Stimulated activated CD4-positive, alpha-beta T cell treated with anti-CD3 and anti-CD28 coated beads, Interleukin-15, amount 100 ng/mL, for 24 hours (primary cell): Measurements from ENCODE around the gene NAB1.
"Not testable (repeated sequence)": the region's sequence is repeated elsewhere in the genome, so short reads cannot be mapped to it uniquely, and the experiment has no call there.

Source experiments
- DNase-seq: peaks from one replicate; pipeline ENCODE4 v3.0.0-alpha.2; 2020

NAB1 gene

GRCh38 chr2:190677255-190677654 lies 28.4 kb downstream of the NAB1 start:
- DNase-seq: no peak

- DNase-seq: peak; percentile 70
Measured at GRCh38 chr2:190678444-190679162, 29.7 kb downstream of the NAB1 start.

DNA sequence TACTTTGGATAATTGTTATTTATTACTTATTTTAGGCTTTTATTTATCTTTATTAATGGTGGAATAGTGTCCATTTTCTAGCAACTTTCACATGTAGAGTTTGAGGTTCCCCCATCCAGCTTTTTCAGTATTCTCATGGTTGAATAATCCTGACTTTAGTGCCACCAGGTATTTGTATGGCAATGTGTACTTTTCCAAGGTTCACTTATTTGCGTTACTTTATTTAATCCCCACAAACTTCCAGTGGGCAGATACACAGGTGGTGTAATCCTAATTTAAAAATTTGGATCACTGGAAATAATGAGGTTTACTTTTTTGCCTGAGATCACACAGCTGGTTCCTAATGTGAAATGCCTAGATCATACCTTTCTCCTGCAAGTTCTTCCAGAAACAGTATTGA lies 30.5 kb downstream of the NAB1 start:
- no peak for DNase-seq

- peak; percentile 58 for DNase-seq
Measured at GRCh38 chr2:190679813-190680591, 31.1 kb downstream of the NAB1 start.

DNA sequence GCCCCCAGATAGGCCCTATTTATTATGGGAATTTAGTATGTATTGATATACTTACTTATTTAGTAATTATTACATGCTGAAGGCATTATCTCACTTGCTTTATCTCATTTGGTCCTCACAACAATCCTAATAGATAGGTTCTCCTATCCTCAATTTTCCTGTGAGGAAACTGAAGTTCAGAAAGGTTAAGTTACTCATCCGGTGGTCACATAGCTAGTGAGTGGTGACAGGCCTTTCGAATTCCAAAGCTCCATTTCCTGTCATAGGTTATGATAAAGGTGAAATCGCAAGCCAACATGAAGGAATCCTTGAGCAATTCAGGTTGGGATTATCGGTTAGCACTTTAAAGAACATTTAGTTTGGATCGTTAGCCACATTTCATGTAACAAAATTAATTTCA lies 33.3 kb downstream of the NAB1 start:
- DNase-seq: no peak

- no peak for DNase-seq
Measured at GRCh38 chr2:190683802-190684201, 34.9 kb downstream of the NAB1 start.

- DNase-seq: no peak
Measured at GRCh38 chr2:190684931-190685330, 36.0 kb downstream of the NAB1 start.

DNA sequence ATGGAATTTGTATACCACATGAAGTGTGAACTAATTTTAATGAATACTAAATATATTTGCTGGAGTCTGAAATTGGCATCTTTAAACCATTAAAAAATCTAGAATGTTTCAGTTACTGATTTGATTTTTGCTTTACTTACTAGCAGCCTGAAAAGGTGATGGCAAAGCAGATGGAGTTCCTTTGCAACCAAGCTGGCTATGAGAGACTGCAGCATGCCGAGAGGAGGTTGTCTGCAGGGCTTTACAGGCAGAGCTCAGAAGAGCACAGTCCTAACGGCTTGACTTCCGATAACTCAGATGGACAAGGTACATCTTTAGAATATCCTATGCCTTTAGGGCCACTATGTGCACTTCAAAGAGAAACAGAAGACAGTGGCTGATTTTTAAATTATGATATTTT lies 36.5 kb downstream of the NAB1 start:
- no peak for DNase-seq

GRCh38 chr2:190693533-190694232 lies 44.8 kb downstream of the NAB1 start:
- no peak for DNase-seq

- DNase-seq: no peak
Measured at GRCh38 chr2:190694479-190694878, 45.6 kb downstream of the NAB1 start.

GRCh38 chr2:190695739-190696138 lies 46.9 kb downstream of the NAB1 start:
- peak; percentile 46 for DNase-seq

DNA sequence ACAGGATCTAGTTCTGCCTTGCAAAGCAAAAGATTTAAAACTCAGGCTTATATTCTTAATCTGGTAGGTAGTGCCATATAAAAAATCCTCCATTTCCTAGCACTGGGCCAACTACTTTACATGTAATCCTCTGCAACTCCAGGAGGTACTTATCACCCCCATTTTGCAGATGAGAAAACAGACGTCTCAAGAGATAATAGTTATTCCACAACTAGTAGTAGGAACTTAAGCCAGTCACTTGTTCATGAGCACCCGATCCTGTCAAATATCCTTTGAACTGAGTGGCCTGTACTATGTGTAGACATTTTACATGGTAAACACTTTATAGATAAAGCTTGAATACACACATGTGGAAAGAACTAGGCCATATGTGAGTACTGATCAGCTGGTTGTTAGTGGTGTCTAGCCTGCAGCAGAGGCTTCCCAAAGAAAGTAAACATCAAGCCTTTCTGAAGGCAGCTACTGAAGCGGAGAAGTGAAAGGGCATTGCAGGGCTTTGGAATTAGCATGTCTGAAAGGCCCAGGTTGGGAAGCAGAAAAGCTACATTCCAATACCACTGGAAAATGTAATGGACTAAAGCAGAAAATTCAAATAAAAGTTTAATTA lies 48.0 kb downstream of the NAB1 start:
- no peak for DNase-seq

DNA sequence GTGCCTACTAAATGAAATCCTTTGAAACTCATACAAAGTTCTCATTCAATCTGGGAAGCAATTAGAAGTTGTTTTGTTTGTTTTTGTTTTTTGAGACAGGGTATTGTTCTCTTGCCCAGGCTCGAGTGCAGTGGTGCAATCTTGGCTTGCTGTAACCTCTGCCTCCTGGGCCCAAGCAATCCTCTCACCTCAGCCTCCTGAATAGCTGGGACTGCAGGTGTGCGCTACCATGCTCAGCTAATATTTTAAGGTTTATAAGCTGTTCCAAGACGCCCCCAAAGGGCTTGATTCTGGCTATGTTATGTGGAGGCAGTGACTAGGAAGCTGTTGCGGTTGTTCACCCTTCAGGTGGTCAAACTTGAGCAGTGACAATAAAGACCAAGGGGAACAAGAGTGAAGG lies 48.5 kb downstream of the NAB1 start:
- DNase-seq: no peak

DNA sequence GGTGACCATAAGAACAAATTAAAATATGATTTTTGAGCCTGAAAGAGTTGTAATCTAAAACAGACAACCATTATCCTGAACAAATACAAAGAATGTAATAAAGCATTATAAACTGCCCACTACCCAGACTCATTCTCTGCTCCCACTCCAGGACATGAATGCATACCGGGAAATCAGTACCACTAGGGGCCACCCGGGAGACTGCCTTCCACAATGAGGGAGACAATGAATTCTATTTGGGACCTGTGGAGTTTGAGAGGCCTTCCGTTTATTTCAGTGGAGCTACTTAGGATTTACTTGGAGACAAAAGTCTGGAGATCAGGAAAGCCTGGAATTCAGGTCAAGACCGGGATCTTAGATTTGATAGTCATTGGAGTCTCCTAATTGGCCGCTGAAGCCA lies 50.0 kb downstream of the NAB1 start:
- no peak for DNase-seq

DNA sequence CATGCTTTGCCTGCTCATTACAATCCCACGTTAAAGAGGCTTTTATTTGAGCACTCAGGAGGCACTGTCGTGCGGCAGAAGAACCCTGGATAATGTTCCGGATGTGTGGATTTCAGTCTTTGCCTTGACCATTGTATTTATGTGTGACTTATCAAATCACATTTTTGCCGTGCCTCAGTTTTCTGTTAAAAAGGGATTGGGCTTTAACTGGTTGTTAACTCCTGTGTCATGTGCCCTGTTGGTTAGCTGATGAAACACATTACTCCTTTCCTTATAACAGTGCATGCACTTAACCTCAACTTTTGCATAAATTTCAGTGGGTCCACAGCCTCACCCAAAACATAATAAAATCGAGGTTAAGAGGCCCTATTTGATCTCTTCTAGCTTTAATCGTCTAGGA lies 52.7 kb downstream of the NAB1 start:
- no peak for DNase-seq

DNA sequence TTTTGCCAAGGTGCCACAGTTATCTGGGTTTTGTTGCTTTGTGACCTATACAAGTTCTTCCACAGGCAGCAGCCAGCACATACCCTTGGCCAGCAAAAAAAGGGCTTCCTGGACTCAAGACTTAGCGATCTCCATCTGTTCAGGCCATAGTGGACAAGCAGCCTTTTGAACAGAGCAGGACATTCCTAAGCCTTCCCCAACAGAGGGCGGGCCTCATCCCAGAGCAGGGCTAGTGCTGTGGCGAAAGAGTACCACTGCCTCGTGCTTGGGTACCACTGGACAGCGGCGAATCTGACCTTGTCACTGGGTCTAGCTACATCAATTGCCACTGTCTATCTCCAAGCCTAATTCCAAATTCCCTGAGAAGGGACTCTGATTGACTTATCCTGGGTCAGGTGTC lies 56.4 kb downstream of the NAB1 start:
- no peak for DNase-seq

DNA sequence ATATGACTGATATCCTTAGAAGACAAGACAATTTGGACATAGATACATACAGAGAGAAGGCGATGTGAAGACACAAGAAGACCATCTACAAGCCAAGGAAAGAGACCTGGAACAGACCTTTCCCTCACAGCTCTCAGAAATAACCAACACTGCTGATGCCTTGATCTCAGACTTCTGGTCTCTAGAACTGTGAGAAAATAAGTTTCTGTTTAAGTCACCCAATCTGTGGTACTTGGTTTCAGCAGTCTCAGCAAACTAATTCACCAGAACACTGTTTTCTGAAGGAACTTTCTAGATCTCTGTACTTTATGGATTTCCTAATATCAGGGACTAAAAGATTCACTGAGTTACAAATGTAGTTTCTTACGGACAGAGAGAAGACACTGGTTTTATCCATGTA lies 58.8 kb downstream of the NAB1 start:
- no peak for DNase-seq

DNA sequence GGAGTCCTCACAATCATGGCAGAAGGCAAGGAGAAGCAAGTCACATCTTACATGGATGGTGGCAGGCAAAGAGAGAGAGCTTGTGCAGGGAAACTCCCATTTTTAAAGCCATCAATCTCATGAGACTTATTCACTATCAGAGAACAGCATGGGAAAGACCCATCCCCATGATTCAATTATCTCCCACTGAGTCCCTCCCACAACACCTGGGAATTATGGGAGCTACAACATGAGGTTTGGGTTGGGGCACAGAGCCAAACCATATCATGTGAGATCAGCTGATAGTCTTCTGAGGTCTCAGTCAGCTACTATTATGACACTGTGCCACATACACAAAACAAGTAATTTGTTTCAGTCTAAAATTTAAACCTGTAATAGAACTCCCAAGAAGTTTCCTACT lies 59.8 kb downstream of the NAB1 start:
- DNase-seq: not testable (repeated sequence)

- DNase-seq: no peak
Measured at GRCh38 chr2:190711069-190711468, 62.2 kb downstream of the NAB1 start.

GRCh38 chr2:190713471-190713870 lies 64.6 kb downstream of the NAB1 start:
- DNase-seq: no peak

- DNase-seq: no peak
Measured at GRCh38 chr2:190714958-190715357, 66.1 kb downstream of the NAB1 start.

DNA sequence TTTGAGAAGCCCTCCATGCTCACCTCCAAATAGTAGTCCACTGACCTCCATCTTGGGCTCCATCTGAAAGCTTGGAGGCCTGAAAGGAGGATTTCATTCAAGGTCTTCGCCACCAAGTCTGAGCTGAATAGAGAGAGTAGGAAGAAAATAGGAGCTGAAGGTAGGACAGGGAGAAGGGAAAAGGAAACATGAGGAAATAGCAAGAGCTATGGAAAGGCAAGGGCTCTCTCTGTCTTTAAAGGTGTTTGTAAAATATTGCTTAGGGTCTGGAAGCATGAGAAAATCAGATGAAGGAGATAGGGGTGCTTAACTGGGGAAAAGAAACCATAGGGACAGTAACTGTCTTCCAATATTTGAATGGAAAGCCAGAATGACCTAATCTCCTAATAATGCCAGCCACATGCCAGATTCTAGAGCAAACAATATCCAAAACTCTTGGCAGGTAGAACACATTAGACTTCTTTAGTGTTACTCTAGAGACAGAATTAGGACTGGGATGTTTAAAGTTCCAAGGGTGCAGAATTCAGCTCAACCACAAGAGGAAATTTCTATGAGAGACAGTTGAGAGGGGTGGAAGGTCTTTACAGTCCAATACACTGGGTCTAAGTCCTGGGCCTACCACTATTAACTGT lies 67.4 kb downstream of the NAB1 start:
- no peak for DNase-seq

DNA sequence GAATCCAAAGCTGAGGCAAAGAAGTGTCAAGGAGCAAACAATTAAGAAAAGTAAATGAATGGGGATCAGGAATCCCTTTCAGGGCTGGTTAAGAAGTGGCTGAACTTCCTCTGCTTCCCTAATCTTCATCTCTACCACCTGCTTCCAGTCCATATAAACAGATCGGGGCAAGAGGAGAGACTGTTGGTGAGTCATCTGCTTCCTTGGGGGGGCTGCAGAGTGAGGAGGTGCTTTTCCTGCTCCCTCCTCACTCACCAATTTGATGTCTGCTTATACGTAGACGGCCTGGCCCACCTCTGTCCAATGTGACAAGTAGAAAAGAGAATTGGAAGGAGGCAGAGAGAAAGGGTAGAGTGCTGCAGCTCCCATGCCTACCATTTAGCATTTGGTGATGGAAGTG lies 68.4 kb downstream of the NAB1 start:
- DNase-seq: no peak
